ENCODE data around the gene NRIP3. TPM values are rescaled to one million over a fixed set of nuclear protein-coding genes. Genes with fewer than 3 reads are reported as not detected.

NRIP3 gene
- total and polyA plus RNA-seq, 2 donors (not counting 3 experiments of a cell fraction or from before 2014, with no cell fraction given): 3.7 to 9.9 TPM

GRCh38 chr11:9029422-9029821, 25.6 kb upstream of the NRIP3 start:
- dilution Hi-C loops (cut with MboI; ENCODE audit: extremely low pct_ligation_motif_present, low sequenced_read_pairs) (no loop called here), intact Hi-C loops (cut with micrococcal nuclease) (no loop called here)
- ChIA-PET POLR2A (no interaction called here), CTCF (interaction anchor here (2.4 to 3.0 kb wide), 3 partner anchors 8 to 108 kb away, joined by 6 to 29 read pairs (median 8); no protein-coding TSS in a partner anchor)
- Histone ChIP-seq H3K4me1 (ENCODE audit: control insufficient read depth, extremely low read depth, insufficient read depth, low read length) (no peaks in the 10 kb centered on the region), H3K27me3 (ENCODE audit: control insufficient read depth in 2 of 2, insufficient read depth in 2 of 2, low read length in 2 of 2) (peaks cover 1% of the 10 kb centered on the region in 2 experiments), H3K36me3 (ENCODE audit: control insufficient read depth in 2 of 2, extremely low read depth in 1 of 2, insufficient read depth in 2 of 2, low read length in 2 of 2) (no peaks in the 10 kb centered on the region), H3K4me2 (ENCODE audit: insufficient read depth, low read length) (no peak overlapping the region), H4K20me1 (replicated peaks; ENCODE audit: control insufficient read depth, extremely low read depth, insufficient read depth, low read length) (no peaks in the 10 kb centered on the region), H3K9ac (replicated peaks; ENCODE audit: extremely low read depth, insufficient read depth, low read length) (no peak overlapping the region), H3K9me1 (replicated peaks; ENCODE audit: control insufficient read depth, extremely low read depth, insufficient read depth, low read length) (no peaks in the 10 kb centered on the region), H3K4me3 (replicated peaks in 1 of 3; ENCODE audit: insufficient read depth in 1 of 3, low read depth in 1 of 3, low read length in 3 of 3) (no peak overlapping the region), H3K9me3 (replicated peaks; ENCODE audit: control insufficient read depth, insufficient read depth, low read length) (no peaks in the 10 kb centered on the region), H3K79me2 (ENCODE audit: control insufficient read depth, insufficient read depth, low read length) (no peaks in the 10 kb centered on the region), H2AFZ (ENCODE audit: low read depth, low read length) (no peak overlapping the region), H3K27ac (ENCODE audit: insufficient read depth, low read depth, low read length) (no peak overlapping the region)
- no peak for TF ChIP-seq MAX (IDR thresholded peaks at IDR 0.05; ENCODE audit: insufficient read depth, insufficient read length)
- no peak for TF ChIP-seq CTCF (IDR thresholded peaks at IDR 0.05; ENCODE audit: extremely low read depth in 1 of 2, insufficient read depth in 1 of 2, low read depth in 1 of 2, low read length in 2 of 2)
- no peak for TF ChIP-seq JUN (IDR thresholded peaks at IDR 0.05; ENCODE audit: borderline replicate concordance, insufficient read depth, insufficient read length, low read depth)
- TF ChIP-seq MYC (IDR thresholded peaks at IDR 0.05; ENCODE audit: low read depth, low read length): no peak
- TF ChIP-seq POLR2AphosphoS5 (IDR thresholded peaks at IDR 0.05; ENCODE audit: insufficient read depth, low read depth, low read length): no peak
- no peak for TF ChIP-seq FOS (IDR thresholded peaks at IDR 0.05; ENCODE audit: borderline replicate concordance, insufficient read depth, low read length)
- TF ChIP-seq EZH2 (IDR thresholded peaks at IDR 0.05; ENCODE audit: borderline replicate concordance, low read depth, low read length, severe bottlenecking): no peak
- no peak for TF ChIP-seq POLR2A (IDR thresholded peaks at IDR 0.05; ENCODE audit: low read depth, low read length)
- no peak for TF ChIP-seq GATA2 (IDR thresholded peaks at IDR 0.05; ENCODE audit: insufficient read depth, insufficient read length, low read depth, low read length)
- FAIRE-seq (no peak), DNase-seq (ENCODE audit: low read depth, low spot score) (no peak)
- BruUV-seq (replicated peaks): no TSS peak

Data from endothelial cell of umbilical vein (primary cell).